ENCODE measurements around the gene CNTNAP2.

- no peak for TF ChIP-seq POGZ (CRISPR knock-in tag; IDR thresholded peaks at IDR 0.05)
- TF ChIP-seq CBX1 (IDR thresholded peaks at IDR 0.05; ENCODE audit: low read depth) = no peak
- TF ChIP-seq EZH2 (conservative IDR thresholded peaks at IDR 0.05; ENCODE audit: low read depth, low read length) = no peak
- TF ChIP-seq GTF2F1 (IDR thresholded peaks at IDR 0.05; ENCODE audit: low read length) = no peak
Measured at GRCh38 chr7:147472556-147472955, 1356.0 kb downstream of the CNTNAP2 start.
